Upper lobe of left lung (tissue), 4 donors: ENCODE results near the gene OXCT1.

Experiments used
- CTCF ChIP-seq, 6 experiments: fragments of 450-650 bp in 4 of 6; fragments of 200-600 bp in 2 of 6; sonication (generic) in 2 of 6; IDR thresholded peaks; one replicate each; pipeline ENCODE4 v1.5.1; 2016 to 2019; ENCODE audit warnings: antibody characterized with exemption in 6 of 6
- EP300 ChIP-seq, 4 donors: sonication (generic); formaldehyde crosslinking; IDR thresholded peaks; one replicate each; pipeline ENCODE4 v1.5.1; 2017; ENCODE audit warnings: antibody characterized with exemption in 4 of 4, control low read depth in 2 of 4
- POLR2A ChIP-seq, 4 donors: fragments of 450-650 bp; IDR thresholded peaks; one replicate each; pipeline ENCODE4 v1.5.1; 2016 to 2017; ENCODE audit warnings: antibody characterized with exemption in 4 of 4, mild to moderate bottlenecking in 2 of 4

- TF ChIP-seq CTCF (IDR thresholded peaks at IDR 0.05) (no peak), EP300 (IDR thresholded peaks at IDR 0.05) (no peak), POLR2A (IDR thresholded peaks at IDR 0.05) (no peak)
Measured at GRCh38 chr5:41876678-41877077, 6.5 kb upstream of the OXCT1 start.
